ENCODE data around the gene BIRC6. TPM values are rescaled to one million over a fixed set of nuclear protein-coding genes. Genes with fewer than 3 reads are reported as not detected.

The BIRC6 gene
- total RNA-seq, 6 experiments from 2014 or later: 43.1 to 63.5 (median 47.2) TPM

DNA sequence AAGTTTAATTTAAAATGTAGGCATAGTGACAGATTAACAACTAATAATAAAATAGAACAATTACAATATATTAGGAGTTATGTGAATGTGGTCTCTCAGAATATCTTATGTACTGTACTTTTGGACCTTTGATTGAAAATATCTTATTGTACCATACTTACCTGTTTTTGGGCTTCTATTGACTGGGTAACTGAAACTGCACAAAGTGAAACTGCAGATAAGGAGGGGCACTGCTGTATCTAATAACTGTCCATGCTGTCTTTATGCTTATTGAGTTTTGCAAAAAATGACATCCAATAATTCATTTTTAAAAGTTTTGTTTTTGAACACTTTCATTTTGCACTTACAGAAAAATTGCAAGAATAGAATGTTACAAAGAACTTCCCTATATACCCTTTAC, 19.9 kb downstream of the BIRC6 start:
- Histone ChIP-seq H3K36me3 (peaks cover 0 to 3% (median 0%) of the 10 kb centered on the region in 4 donors), H3K4me1 (peaks cover 0 to 49% (median 6%) of the 10 kb centered on the region in 4 donors), H3K27me3 (no peaks in the 10 kb centered on the region), H3K4me3 (no peak overlapping the region), H3K27ac (no peak overlapping the region), H3K9me3 (no peaks in the 10 kb centered on the region)
- DNase-seq: no peak
- ATAC-seq: peak in 2 of 4 donors; percentile 32 to 55
- TF ChIP-seq CTCF (IDR thresholded peaks at IDR 0.05) (no peak), POLR2A (IDR thresholded peaks at IDR 0.05) (no peak)
- intact Hi-C loops (cut with DNase I): no loop called here

GRCh38 chr2:32377928-32378327, 21.1 kb downstream of the BIRC6 start:
- 87% methylated on average over 1 of the region's 1 CpG for WGBS (ENCODE audit: insufficient coverage, low coverage, low lambda C conversion rate, missing lambda C conversion rate)
- Histone ChIP-seq H3K4me1 (peaks cover 0 to 45% (median 6%) of the 10 kb centered on the region in 4 donors), H3K36me3 (peaks cover 0 to 13% (median 0%) of the 10 kb centered on the region in 4 donors), H3K4me3 (no peak overlapping the region), H3K27ac (no peak overlapping the region), H3K27me3 (no peaks in the 10 kb centered on the region), H3K9me3 (no peaks in the 10 kb centered on the region)
- no peak for TF ChIP-seq CTCF (IDR thresholded peaks at IDR 0.05)
- TF ChIP-seq POLR2A (IDR thresholded peaks at IDR 0.05): no peak
- intact Hi-C loops (cut with DNase I): no loop called here
- DNase-seq: no peak
- peak in 1 of 4 donors; percentile 25 for ATAC-seq

DNA sequence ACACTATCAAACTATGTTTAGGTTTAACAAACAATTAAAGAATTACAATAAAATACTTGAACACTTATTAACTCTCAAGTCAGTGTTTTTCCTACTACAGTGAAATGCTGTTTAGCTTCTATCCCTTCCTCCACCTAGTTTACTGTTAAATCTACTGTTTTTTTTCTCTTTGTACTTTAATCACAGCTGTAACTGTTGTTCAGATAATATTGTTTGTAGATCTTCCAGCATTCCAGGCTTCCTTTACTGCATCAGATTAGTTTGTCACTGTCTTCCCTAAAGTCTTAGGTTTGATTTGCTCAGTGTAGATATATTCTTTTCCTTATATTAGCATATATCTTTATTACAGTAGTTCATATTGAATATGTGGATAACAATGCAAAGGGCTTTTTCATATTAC, 22.5 kb downstream of the BIRC6 start:
- no peak overlapping the region for H3K4me3 ChIP-seq
- no peaks in the 10 kb centered on the region for H3K27me3 ChIP-seq
- peaks cover 0 to 13% (median 0%) of the 10 kb centered on the region in 4 donors for H3K36me3 ChIP-seq
- H3K4me1 ChIP-seq: peaks cover 0 to 35% (median 6%) of the 10 kb centered on the region in 4 donors
- no peaks in the 10 kb centered on the region for H3K9me3 ChIP-seq
- no peak overlapping the region for H3K27ac ChIP-seq
- DNase-seq (no peak), ATAC-seq (peak; percentile 58 to 64 (median 62))
- TF ChIP-seq CTCF (IDR thresholded peaks at IDR 0.05): no peak
- no peak for TF ChIP-seq POLR2A (IDR thresholded peaks at IDR 0.05)
- intact Hi-C loops (cut with DNase I): no loop called here

DNA sequence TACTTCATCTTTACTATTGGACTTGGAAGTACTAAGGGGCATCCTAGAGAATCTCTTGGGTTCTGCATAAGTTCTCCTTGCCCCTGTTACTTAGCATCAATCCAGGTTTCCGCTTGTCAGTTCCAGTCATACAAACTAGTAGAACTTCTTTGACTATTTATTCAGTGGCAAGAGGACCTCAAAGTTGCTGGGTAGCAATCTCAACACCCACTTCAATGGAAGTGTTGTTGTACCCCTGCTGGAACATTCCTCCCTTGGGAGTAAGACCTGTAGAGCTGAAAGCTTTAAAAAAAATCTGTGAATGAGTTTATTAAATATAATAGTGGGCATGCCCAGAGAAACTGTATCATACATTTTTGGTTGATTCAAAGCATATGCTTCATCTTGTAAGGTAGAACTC, 27.0 kb downstream of the BIRC6 start:
- 90% methylated on average over 1 of the region's 1 CpG for WGBS (ENCODE audit: insufficient coverage, low coverage, low lambda C conversion rate, missing lambda C conversion rate)
- H3K4me3 ChIP-seq: no peak overlapping the region
- H3K36me3 ChIP-seq: peaks cover 0 to 16% (median 1%) of the 10 kb centered on the region in 4 donors
- TF ChIP-seq CTCF (IDR thresholded peaks at IDR 0.05): no peak
- TF ChIP-seq POLR2A (IDR thresholded peaks at IDR 0.05): no peak
- H3K27me3 ChIP-seq: no peaks in the 10 kb centered on the region
- peaks cover 0 to 19% (median 0%) of the 10 kb centered on the region in 4 donors for H3K4me1 ChIP-seq
- ATAC-seq: no peak
- H3K27ac ChIP-seq: no peak overlapping the region
- DNase-seq: no peak
- intact Hi-C loops (cut with DNase I): no loop called here
- H3K9me3 ChIP-seq: no peaks in the 10 kb centered on the region

GRCh38 chr2:32384529-32384928, 27.7 kb downstream of the BIRC6 start:
- DNase-seq (no peak), ATAC-seq (peak in 3 of 4 donors; percentile 17 to 79 (median 35))
- Histone ChIP-seq H3K27ac (no peak overlapping the region), H3K4me3 (no peak overlapping the region), H3K9me3 (no peaks in the 10 kb centered on the region), H3K27me3 (no peaks in the 10 kb centered on the region), H3K4me1 (peaks cover 0 to 16% (median 0%) of the 10 kb centered on the region in 4 donors), H3K36me3 (peaks cover 0 to 19% (median 3%) of the 10 kb centered on the region in 4 donors)
- TF ChIP-seq CTCF (IDR thresholded peaks at IDR 0.05): no peak
- TF ChIP-seq POLR2A (IDR thresholded peaks at IDR 0.05): no peak
- intact Hi-C loops (cut with DNase I): no loop called here
- WGBS (ENCODE audit: insufficient coverage, low coverage, low lambda C conversion rate, missing lambda C conversion rate): 56% methylated on average over 4 of the region's 4 CpGs
